H1 (cell line): Measurements from ENCODE around the gene SLC6A3. TPM values are rescaled to one million over a fixed set of nuclear protein-coding genes. Genes with fewer than 3 reads are reported as not detected.

Experiments
- CTCF ChIA-PET: fragments of 300-600 bp; sonication (Branson Sonifier 250); formaldehyde crosslinking; loops from one replicate; lab custom pipeline; 2021; ENCODE audit not compliant: partially characterized antibody; lab: Charles Lee
- POLR2A ChIA-PET: fragments of 300-600 bp; sonication (Branson Sonifier 250); formaldehyde crosslinking; loops from one replicate; lab custom pipeline; 2021; ENCODE audit warnings: inconsistent platforms; ENCODE audit not compliant: partially characterized antibody; lab: Charles Lee
- DNase-seq, 2 experiments: peaks; one replicate each; pipeline versions ENCODE4 v3.0.0 to v3.0.0-alpha.2; 2010 to 2022; ENCODE audit warnings: low spot score in 2 of 2, low read depth in 1 of 2, mixed read lengths in 1 of 2
- FAIRE-seq: peaks from 2 replicates; lab custom pipeline; 2011; peaks lifted over from hg19 to GRCh38; lab: Jason Lieb, UNC
- H2AFZ ChIP-seq: 2 replicates; pipeline ENCODE4 v1.8.1; 2012; ENCODE audit warnings: low read length, inconsistent platforms
- H2AK5ac ChIP-seq: 2 replicates; pipeline ENCODE4 v1.6.1; 2013; ENCODE audit warnings: low read depth, low read length
- H2BK120ac ChIP-seq: replicated peaks from 2 replicates; pipeline ENCODE3; 2013; ENCODE audit warnings: low read depth, low read length, inconsistent platforms
- H2BK12ac ChIP-seq: 2 replicates; pipeline ENCODE4 v1.6.1; 2013; ENCODE audit warnings: low read depth, low read length
- H2BK15ac ChIP-seq: 2 replicates; pipeline ENCODE4 v1.6.1; 2013; ENCODE audit warnings: low read length
- H2BK20ac ChIP-seq: 2 replicates; pipeline ENCODE4 v1.6.1; 2013; ENCODE audit warnings: low read length
- H2BK5ac ChIP-seq: 2 replicates; pipeline ENCODE4 v1.6.1; 2013; ENCODE audit warnings: low read depth, low read length
- H3K14ac ChIP-seq: 2 replicates; pipeline ENCODE4 v1.6.1; 2013; ENCODE audit warnings: inconsistent platforms; ENCODE audit not compliant: insufficient read length
- H3K18ac ChIP-seq: 2 replicates; pipeline ENCODE4 v1.6.1; 2013; ENCODE audit warnings: low read length; ENCODE audit errors: extremely low read depth
- H3K23ac ChIP-seq: 2 replicates; pipeline ENCODE4 v1.6.1; 2013; ENCODE audit warnings: inconsistent platforms; ENCODE audit not compliant: insufficient read length
- H3K23me2 ChIP-seq: 2 replicates; pipeline ENCODE4 v1.6.1; 2013; ENCODE audit warnings: low read depth, low read length
- H3K27ac ChIP-seq: 2 replicates; pipeline ENCODE4 v1.6.1; 2011; ENCODE audit warnings: low read depth, low read length, inconsistent platforms
- H3K27me3 ChIP-seq, 4 experiments: replicated peaks in 1 of 4; 1 replicate in 1 of 4; 2 replicates in 3 of 4; pipeline versions ENCODE4 v1.6.1 to v1.8.1; 2011 to 2013; ENCODE audit warnings: low read length in 3 of 4, mild to moderate bottlenecking in 3 of 4, inconsistent platforms in 2 of 4, mixed read lengths in 2 of 4, moderate library complexity in 1 of 4; ENCODE audit not compliant: control insufficient read depth in 3 of 4, insufficient read depth in 3 of 4; ENCODE audit errors: extremely low read depth in 1 of 4
- H3K36me3 ChIP-seq, 4 experiments: 2 replicates each; pipeline versions ENCODE4 v1.6.1 to v1.8.1; 2011 to 2013; ENCODE audit warnings: mild to moderate bottlenecking in 4 of 4, low read length in 3 of 4, moderate library complexity in 2 of 4, control low read depth in 1 of 4, inconsistent platforms in 1 of 4; ENCODE audit not compliant: insufficient read depth in 4 of 4, control insufficient read depth in 2 of 4
- H3K4ac ChIP-seq: replicated peaks from 2 replicates; pipeline ENCODE3; 2013; ENCODE audit warnings: low read length, low read depth, mixed read lengths, inconsistent platforms; ENCODE audit not compliant: insufficient read length
- H3K4me1 ChIP-seq, 4 experiments: replicated peaks in 1 of 4; 1 replicate in 1 of 4; 2 replicates in 3 of 4; pipeline versions ENCODE4 v1.6.1 to v1.8.1; 2011 to 2013; ENCODE audit warnings: low read length in 3 of 4, inconsistent platforms in 2 of 4, mixed read lengths in 1 of 4; ENCODE audit not compliant: insufficient read depth in 4 of 4, control insufficient read depth in 3 of 4
- H3K4me2 ChIP-seq, 2 experiments: 2 replicates each; pipeline versions ENCODE4 v1.6.1 to v1.8.1; 2011 to 2013; ENCODE audit warnings: low read depth in 2 of 2, low read length in 2 of 2, control low read depth in 1 of 2, inconsistent platforms in 1 of 2, mild to moderate bottlenecking in 1 of 2; ENCODE audit not compliant: insufficient read depth in 1 of 2
- H3K4me3 ChIP-seq, 4 experiments: fragments of 200-600, 300-600 bp in 1 of 4; sonication (generic), shearing (Covaris generic), sonication (Bioruptor Twin) in 1 of 4; 2 replicates each; pipeline versions ENCODE4 v1.5.1 to v1.8.1; 2011 to 2016; ENCODE audit warnings: low read length in 4 of 4, low read depth in 3 of 4, control low read depth in 2 of 4, inconsistent platforms in 2 of 4, mild to moderate bottlenecking in 2 of 4, mixed read lengths in 1 of 4, moderate library complexity in 1 of 4; ENCODE audit not compliant: insufficient read depth in 2 of 4; ENCODE audit errors: extremely low read depth in 1 of 4
- H3K56ac ChIP-seq: replicated peaks from 2 replicates; pipeline ENCODE3; 2013; ENCODE audit warnings: low read depth, mild to moderate bottlenecking, mixed read lengths, low read length, inconsistent platforms; ENCODE audit not compliant: insufficient read length
- H3K79me1 ChIP-seq: 2 replicates; pipeline ENCODE4 v1.6.1; 2013; ENCODE audit warnings: low read depth, low read length, control low read depth
- H3K79me2 ChIP-seq, 2 experiments: 2 replicates each; pipeline versions ENCODE4 v1.6.1 to v1.8.1; 2012 to 2013; ENCODE audit warnings: low read length in 2 of 2, mild to moderate bottlenecking in 2 of 2, inconsistent platforms in 1 of 2; ENCODE audit not compliant: insufficient read depth in 2 of 2, control insufficient read depth in 1 of 2
- H3K9ac ChIP-seq, 4 experiments: replicated peaks in 1 of 4; 1 replicate in 1 of 4; 2 replicates in 3 of 4; pipeline versions ENCODE4 v1.6.1 to v1.8.1; 2011 to 2013; ENCODE audit warnings: low read depth in 3 of 4, low read length in 3 of 4, control low read depth in 2 of 4, mild to moderate bottlenecking in 2 of 4, moderate library complexity in 2 of 4, inconsistent platforms in 1 of 4; ENCODE audit errors: extremely low read depth in 1 of 4
- H3K9me3 ChIP-seq, 2 experiments: 2 replicates each; pipeline versions ENCODE4 v1.6.1 to v1.8.1; 2012 to 2013; ENCODE audit warnings: mild to moderate bottlenecking in 2 of 2, moderate library complexity in 2 of 2, control low read depth in 1 of 2, inconsistent platforms in 1 of 2, low read depth in 1 of 2, low read length in 1 of 2, mixed read lengths in 1 of 2; ENCODE audit not compliant: insufficient read depth in 2 of 2
- H4K20me1 ChIP-seq, 2 experiments: replicated peaks in 1 of 2; 2 replicates each; pipeline versions ENCODE3 to v1.8.1; 2011 to 2013; ENCODE audit warnings: inconsistent platforms in 2 of 2, low read length in 2 of 2, mild to moderate bottlenecking in 1 of 2; ENCODE audit not compliant: insufficient read depth in 2 of 2, control insufficient read depth in 1 of 2
- H4K5ac ChIP-seq: 2 replicates; pipeline ENCODE4 v1.6.1; 2013; ENCODE audit warnings: low read length, low read depth, mixed read lengths, inconsistent platforms; ENCODE audit not compliant: insufficient read length
- H4K8ac ChIP-seq: 2 replicates; pipeline ENCODE4 v1.8.0; 2013; ENCODE audit warnings: mild to moderate bottlenecking, moderate library complexity, low read length, inconsistent platforms; ENCODE audit not compliant: insufficient read depth; ENCODE audit errors: extremely low read depth
- H4K91ac ChIP-seq: replicated peaks from 2 replicates; pipeline ENCODE3; 2013; ENCODE audit warnings: low read length, mixed read lengths, inconsistent platforms; ENCODE audit not compliant: insufficient read length
- ATF2 ChIP-seq: IDR thresholded peaks from 2 replicates; pipeline ENCODE4 v1.6.1; 2012; ENCODE audit warnings: low read length, inconsistent platforms
- CBX8 ChIP-seq: fragments of 300-800, 300-1000 bp; sonication (generic); IDR thresholded peaks from 2 replicates; pipeline ENCODE4 v1.7.1; 2016; ENCODE audit warnings: low read depth, low read length, borderline replicate concordance
- CEBPB ChIP-seq: IDR thresholded peaks from 2 replicates; pipeline ENCODE4 v1.6.1; 2012; ENCODE audit warnings: low read depth, low read length
- CREB1 ChIP-seq: IDR thresholded peaks from 2 replicates; pipeline ENCODE4 v1.6.1; 2012; ENCODE audit warnings: inconsistent platforms
- EGR1 ChIP-seq: IDR thresholded peaks from 2 replicates; pipeline ENCODE4 v1.6.1; 2011; ENCODE audit warnings: low read depth, low read length, borderline replicate concordance
- HDAC6 ChIP-seq: IDR thresholded peaks from one replicate; pipeline ENCODE4 v1.7.1; 2012; ENCODE audit warnings: low read depth, mild to moderate bottlenecking, inconsistent platforms, low read length, moderate library complexity
- JUND ChIP-seq: IDR thresholded peaks from 2 replicates; pipeline ENCODE4 v1.6.1; 2011; ENCODE audit warnings: mild to moderate bottlenecking, improper control_type of control experiment, low read length
- KDM1A ChIP-seq: fragments of 200-600, 300-600 bp; sonication (generic); IDR thresholded peaks from 2 replicates; pipeline ENCODE4 v1.7.1; 2016; ENCODE audit warnings: mild to moderate bottlenecking, low read length, borderline replicate concordance
- KDM4A ChIP-seq: IDR thresholded peaks from one replicate; pipeline ENCODE4 v1.7.1; 2012; ENCODE audit warnings: low read depth, mild to moderate bottlenecking, moderate library complexity, low read length, inconsistent platforms; ENCODE audit not compliant: severe bottlenecking
- NRF1 ChIP-seq: IDR thresholded peaks from 2 replicates; pipeline ENCODE4 v1.6.1; 2011; ENCODE audit warnings: mild to moderate bottlenecking, low read depth, low read length, improper control_type of control experiment
- SIX5 ChIP-seq: IDR thresholded peaks from 2 replicates; pipeline ENCODE4 v1.6.1; 2011; ENCODE audit warnings: mild to moderate bottlenecking, low read depth, low read length
- SP2 ChIP-seq: IDR thresholded peaks from 2 replicates; pipeline ENCODE4 v1.6.1; 2012; ENCODE audit warnings: mild to moderate bottlenecking, low read length, inconsistent platforms
- WGBS, 2 experiments: shearing (Covaris generic) in 1 of 2; methylation state at CpG; one replicate each; pipeline versions ENCODE4 v1.1.6 to v1.1.7; 2013 to 2015; ENCODE audit warnings: low lambda C conversion rate in 2 of 2, mixed read lengths in 2 of 2, inconsistent platforms in 1 of 2, low coverage in 1 of 2, missing lambda C conversion rate in 1 of 2; ENCODE audit not compliant: insufficient replicate concordance in 2 of 2, insufficient coverage in 1 of 2, insufficient read length in 1 of 2; ENCODE audit errors: extremely low coverage in 1 of 2, missing lambda C conversion rate in 1 of 2; 5-methylcytosine and 5-hydroxymethylcytosine counted together
- polyA plus RNA-seq, 7 experiments: library from polyadenylated mRNA; depleted of rRNA in 3 of 7; stranded (reverse) in 5 of 7; unstranded in 2 of 7; fragments of >200 nt in 5 of 7; fragments of 200-250 nt in 2 of 7; gene quantifications; 1 replicate in 5 of 7; 2 replicates in 1 of 7; 4 replicates in 1 of 7; pipeline versions ENCODE4 v1.2.1 to v1.2.3, GENCODE V29; 2011 to 2013; ENCODE audit warnings: missing spikeins in 2 of 7, mixed read lengths in 2 of 7
- total RNA-seq: library from RNA; stranded (reverse); fragmentation: NEBNext Ultra II Directional; extraction: Animal tissue kit (Norgen Biotek cat#: 25700); gene quantifications from 2 replicates; pipeline ENCODE4 v1.2.1, GENCODE V29; 2021

SLC6A3 gene
- total and polyA plus RNA-seq, 2 of the 8 experiments (the other 6 are each of a cell fraction or from before 2014, with no cell fraction given): 0.48 to 0.91 TPM

GRCh38 chr5:1404062-1404461, 41.2 kb downstream of the SLC6A3 start:
- no peak for DNase-seq
- no peak overlapping the region for H2AFZ ChIP-seq
- WGBS, 2 experiments: 93% methylated on average over 12 of the region's 12 CpGs; no CpG with 5 or more reads in 1 of the 2 experiments

More at GRCh38 chr5:1404062-1404461, 41.2 kb downstream of the SLC6A3 start:
- no peak overlapping the region for H3K4me2 ChIP-seq
- H3K27me3 ChIP-seq: no peaks in the 10 kb centered on the region
- no peaks in the 10 kb centered on the region for H3K36me3 ChIP-seq
- H2BK5ac ChIP-seq: no peak overlapping the region
- TF ChIP-seq SIX5 (no peak), CBX8 (no peak), ATF2 (no peak), HDAC6 (no peak), KDM1A (no peak), NRF1 (no peak), KDM4A (no peak), SP2 (no peak), JUND (no peak), CREB1 (no peak), EGR1 (no peak), CEBPB (no peak)
- no peak for FAIRE-seq
- H2BK12ac ChIP-seq: no peak overlapping the region
- no peak overlapping the region for H3K27ac ChIP-seq
- no peak overlapping the region for H3K4me3 ChIP-seq
- no peaks in the 10 kb centered on the region for H3K9me3 ChIP-seq
- H3K79me1 ChIP-seq: no peaks in the 10 kb centered on the region
- no peaks in the 10 kb centered on the region; a peak in 1 of 7 replicates for H3K4me1 ChIP-seq
- no peak overlapping the region for H3K18ac ChIP-seq
- H4K8ac ChIP-seq: no peak overlapping the region
- H3K4ac ChIP-seq: no peak overlapping the region
- no peak overlapping the region for H3K23ac ChIP-seq
- H2BK15ac ChIP-seq: no peak overlapping the region
- no peak overlapping the region for H4K91ac ChIP-seq
- ChIA-PET CTCF (interaction anchor here (1.7 kb wide), 1 partner anchor 18 kb away, joined by 5 read pairs; no protein-coding TSS in a partner anchor), POLR2A (interaction anchor here (1.0 kb wide), 1 partner anchor 18 kb away, joined by 3 read pairs; no protein-coding TSS in a partner anchor)
- H3K14ac ChIP-seq: no peak overlapping the region
- H2AK5ac ChIP-seq: no peak overlapping the region
- H2BK120ac ChIP-seq: no peak overlapping the region
- H3K23me2 ChIP-seq: no peaks in the 10 kb centered on the region
- H3K79me2 ChIP-seq: no peaks in the 10 kb centered on the region
- no peak overlapping the region for H4K5ac ChIP-seq
- peaks cover 0 to 5% of the 10 kb centered on the region in 2 experiments for H4K20me1 ChIP-seq
- H3K9ac ChIP-seq: no peak overlapping the region
- H2BK20ac ChIP-seq: no peak overlapping the region
- H3K56ac ChIP-seq: no peak overlapping the region
